ENCODE results near the gene SVIP. TPM values are rescaled to one million over a fixed set of nuclear protein-coding genes. Genes with fewer than 3 reads are reported as not detected.

SVIP gene
- total RNA-seq, 2 experiments from 2014 or later: not detected

DNA sequence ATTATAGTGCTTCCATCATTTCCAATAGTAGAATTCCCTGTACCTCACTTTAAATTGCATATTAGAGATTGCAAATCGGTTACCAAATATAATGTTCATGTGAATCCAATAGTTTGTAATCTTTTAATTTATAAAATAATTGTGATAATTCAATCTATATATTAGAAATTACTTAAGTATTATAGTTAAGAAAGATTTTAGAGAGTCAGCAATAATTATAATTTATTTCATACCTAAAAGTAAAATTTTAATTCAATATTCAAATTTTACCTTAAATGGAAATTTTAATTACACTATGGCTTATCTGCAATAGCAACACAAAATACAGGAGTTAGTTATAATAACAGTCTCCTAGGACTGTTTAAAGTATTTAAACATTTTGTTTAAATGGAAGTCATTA, 17.1 kb upstream of the SVIP start:
- H2AFZ ChIP-seq (ENCODE audit: low read length): no peak overlapping the region
- no peaks in the 10 kb centered on the region for H3K79me2 ChIP-seq (ENCODE audit: insufficient read depth, low read depth, low read length)
- no peak overlapping the region for H3K27ac ChIP-seq (ENCODE audit: low read depth, low read length, poor library complexity, severe bottlenecking)
- POLR2A ChIA-PET: no interaction called here
- H3K4me1 ChIP-seq (ENCODE audit: insufficient read depth, low read length, poor library complexity, severe bottlenecking): no peaks in the 10 kb centered on the region
- H3K9me3 ChIP-seq (ENCODE audit: low read length): no peaks in the 10 kb centered on the region
- H3K9me2 ChIP-seq (ENCODE audit: insufficient read depth, low read length): no peaks in the 10 kb centered on the region
- no peak overlapping the region for H3K4me3 ChIP-seq (ENCODE audit: low read depth, low read length, poor library complexity, severe bottlenecking)
- no peaks in the 10 kb centered on the region for H3K36me3 ChIP-seq (ENCODE audit: insufficient read depth, low read length)
- no peak for TF ChIP-seq EZH2phosphoT487 (IDR thresholded peaks at IDR 0.05; ENCODE audit: borderline replicate concordance, low read depth, low read length)
- TF ChIP-seq, protein P1, sequence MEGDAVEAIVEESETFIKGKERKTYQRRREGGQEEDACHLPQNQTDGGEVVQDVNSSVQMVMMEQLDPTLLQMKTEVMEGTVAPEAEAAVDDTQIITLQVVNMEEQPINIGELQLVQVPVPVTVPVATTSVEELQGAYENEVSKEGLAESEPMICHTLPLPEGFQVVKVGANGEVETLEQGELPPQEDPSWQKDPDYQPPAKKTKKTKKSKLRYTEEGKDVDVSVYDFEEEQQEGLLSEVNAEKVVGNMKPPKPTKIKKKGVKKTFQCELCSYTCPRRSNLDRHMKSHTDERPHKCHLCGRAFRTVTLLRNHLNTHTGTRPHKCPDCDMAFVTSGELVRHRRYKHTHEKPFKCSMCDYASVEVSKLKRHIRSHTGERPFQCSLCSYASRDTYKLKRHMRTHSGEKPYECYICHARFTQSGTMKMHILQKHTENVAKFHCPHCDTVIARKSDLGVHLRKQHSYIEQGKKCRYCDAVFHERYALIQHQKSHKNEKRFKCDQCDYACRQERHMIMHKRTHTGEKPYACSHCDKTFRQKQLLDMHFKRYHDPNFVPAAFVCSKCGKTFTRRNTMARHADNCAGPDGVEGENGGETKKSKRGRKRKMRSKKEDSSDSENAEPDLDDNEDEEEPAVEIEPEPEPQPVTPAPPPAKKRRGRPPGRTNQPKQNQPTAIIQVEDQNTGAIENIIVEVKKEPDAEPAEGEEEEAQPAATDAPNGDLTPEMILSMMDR (conservative IDR thresholded peaks at IDR 0.05; ENCODE audit: low read length): no peak
- CTCF ChIA-PET (ENCODE audit: unreplicated experiment): no interaction called here
- H4K20me1 ChIP-seq (ENCODE audit: insufficient read depth, low read length): no peaks in the 10 kb centered on the region
- no TSS peak for BruUV-seq (replicated peaks)
- no peak overlapping the region for H3K4me2 ChIP-seq (ENCODE audit: low read length)
- intact Hi-C loops (cut with micrococcal nuclease; ENCODE audit: unreplicated experiment): no loop called here
- no peak for DNase-seq (ENCODE audit: low spot score)

DNA sequence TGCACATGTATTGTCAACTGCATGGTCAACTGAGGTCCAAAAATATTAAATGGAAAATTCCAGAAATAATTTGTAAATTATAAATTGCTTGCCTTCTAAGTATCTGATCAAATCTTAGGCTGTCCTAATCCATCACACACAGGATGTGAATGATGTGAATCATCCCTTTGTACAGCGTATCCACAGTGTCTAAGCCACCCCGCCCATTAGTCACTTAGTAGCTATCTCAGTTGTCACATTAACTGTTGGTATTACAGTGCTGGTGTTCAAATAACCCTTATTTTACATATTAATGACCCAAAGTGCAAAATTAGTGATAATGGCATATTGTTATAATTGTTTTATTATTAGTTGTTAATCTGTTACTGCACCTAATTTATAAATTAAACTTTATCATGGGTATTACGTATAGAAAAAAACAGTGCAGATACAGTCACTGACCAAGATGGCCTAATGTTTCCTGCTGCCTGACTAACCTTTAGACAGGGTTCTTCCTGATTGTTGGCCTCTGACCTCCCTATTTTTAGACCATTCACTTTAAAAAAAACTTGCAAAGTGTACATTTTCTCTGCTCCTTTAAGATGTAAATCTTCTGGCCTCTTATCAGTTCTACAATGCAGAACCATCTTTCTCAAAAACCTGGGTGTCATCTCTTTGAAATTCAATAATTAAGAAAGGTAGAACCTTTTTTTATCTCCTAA, 2.9 kb upstream of the SVIP start:
- POLR2A ChIA-PET: interaction anchor here (0.5 kb wide), 1 partner anchor 10 kb away, joined by 3 read pairs; no protein-coding TSS in a partner anchor
- H3K4me2 ChIP-seq (ENCODE audit: low read length): no peak overlapping the region
- no peaks in the 10 kb centered on the region for H3K79me2 ChIP-seq (ENCODE audit: insufficient read depth, low read depth, low read length)
- no peaks in the 10 kb centered on the region for H3K36me3 ChIP-seq (ENCODE audit: insufficient read depth, low read length)
- BruUV-seq (replicated peaks): no TSS peak
- TF ChIP-seq, protein P1 (conservative IDR thresholded peaks at IDR 0.05; ENCODE audit: low read length): no peak
- TF ChIP-seq EZH2phosphoT487 (IDR thresholded peaks at IDR 0.05; ENCODE audit: borderline replicate concordance, low read depth, low read length): no peak
- no peak overlapping the region for H3K4me3 ChIP-seq (ENCODE audit: low read depth, low read length, poor library complexity, severe bottlenecking)
- no peaks in the 10 kb centered on the region for H3K9me2 ChIP-seq (ENCODE audit: insufficient read depth, low read length)
- H3K27ac ChIP-seq (ENCODE audit: low read depth, low read length, poor library complexity, severe bottlenecking): no peak overlapping the region
- H2AFZ ChIP-seq (ENCODE audit: low read length): no peak overlapping the region
- CTCF ChIA-PET (ENCODE audit: unreplicated experiment): no interaction called here
- no peaks in the 10 kb centered on the region for H3K4me1 ChIP-seq (ENCODE audit: insufficient read depth, low read length, poor library complexity, severe bottlenecking)
- intact Hi-C loops (cut with micrococcal nuclease; ENCODE audit: unreplicated experiment): no loop called here
- no peak for DNase-seq (ENCODE audit: low spot score)
- H3K9me3 ChIP-seq (ENCODE audit: low read length): no peaks in the 10 kb centered on the region
- no peaks in the 10 kb centered on the region for H4K20me1 ChIP-seq (ENCODE audit: insufficient read depth, low read length)

- ChIA-PET CTCF (ENCODE audit: unreplicated experiment) (no interaction called here), POLR2A (interaction anchor here (0.6 kb wide), 1 partner anchor 1697 kb away, joined by 4 read pairs; no protein-coding TSS in a partner anchor)
- H2AFZ ChIP-seq (ENCODE audit: low read length): no peak overlapping the region
- BruUV-seq (replicated peaks): no TSS peak
- H3K4me1 ChIP-seq (ENCODE audit: insufficient read depth, low read length, poor library complexity, severe bottlenecking): no peaks in the 10 kb centered on the region
- intact Hi-C loops (cut with micrococcal nuclease; ENCODE audit: unreplicated experiment): no loop called here
- no peaks in the 10 kb centered on the region for H3K9me2 ChIP-seq (ENCODE audit: insufficient read depth, low read length)
- H3K4me3 ChIP-seq (ENCODE audit: low read depth, low read length, poor library complexity, severe bottlenecking): no peak overlapping the region
- no peak overlapping the region for H3K4me2 ChIP-seq (ENCODE audit: low read length)
- no peaks in the 10 kb centered on the region for H4K20me1 ChIP-seq (ENCODE audit: insufficient read depth, low read length)
- DNase-seq (ENCODE audit: low spot score): no peak
- TF ChIP-seq, protein P1 (conservative IDR thresholded peaks at IDR 0.05; ENCODE audit: low read length): no peak
- no peak for TF ChIP-seq EZH2phosphoT487 (IDR thresholded peaks at IDR 0.05; ENCODE audit: borderline replicate concordance, low read depth, low read length)
- H3K79me2 ChIP-seq (ENCODE audit: insufficient read depth, low read depth, low read length): no peaks in the 10 kb centered on the region
- no peak overlapping the region for H3K27ac ChIP-seq (ENCODE audit: low read depth, low read length, poor library complexity, severe bottlenecking)
- no peaks in the 10 kb centered on the region for H3K36me3 ChIP-seq (ENCODE audit: insufficient read depth, low read length)
- no peaks in the 10 kb centered on the region for H3K9me3 ChIP-seq (ENCODE audit: low read length)
Observed at GRCh38 chr11:22830082-22830414, 447 bp upstream of the SVIP start.

Data from OCI-LY7 (cell line).